DND-41 (cell line): ENCODE data around the gene MFAP4.

ENCODE experiments used
- ATAC-seq: fragments of 200-7000 bp; cut with Tn5 transposase; 3 replicates; pipeline ENCODE4 v1.9.1; 2021; ENCODE audit warnings: low read depth; ENCODE audit not compliant: insufficient read depth
- DNase-seq: peaks from one replicate; pipeline ENCODE4 v3.0.0-alpha.2; 2020
- H2AFZ ChIP-seq: 2 replicates; pipeline ENCODE4 v1.6.0; 2012; ENCODE audit warnings: low read depth, low read length
- H3K27ac ChIP-seq: 2 replicates; pipeline ENCODE4 v1.5.1; 2012; ENCODE audit warnings: low read length, inconsistent platforms
- H3K27me3 ChIP-seq: fragments of 200-600 bp; sonication (generic); 2 replicates; pipeline ENCODE4 v1.6.0; 2012; ENCODE audit warnings: low read length, mild to moderate bottlenecking, inconsistent platforms; ENCODE audit not compliant: insufficient read depth, poor library complexity
- H3K36me3 ChIP-seq: 2 replicates; pipeline ENCODE4 v1.5.1; 2012; ENCODE audit warnings: low read length, inconsistent platforms; ENCODE audit not compliant: insufficient read depth
- H3K4me1 ChIP-seq: 2 replicates; pipeline ENCODE4 v1.5.1; 2012; ENCODE audit warnings: mild to moderate bottlenecking, low read length; ENCODE audit not compliant: insufficient read depth
- H3K4me2 ChIP-seq: 2 replicates; pipeline ENCODE4 v1.6.0; 2012; ENCODE audit warnings: mild to moderate bottlenecking, moderate library complexity, low read length, inconsistent platforms; ENCODE audit not compliant: insufficient read depth
- H3K4me3 ChIP-seq, 2 experiments: fragments of 200-600 bp in 1 of 2; shearing (Covaris generic) in 1 of 2; 2 replicates each; pipeline ENCODE4 v1.5.1; 2012 to 2016; ENCODE audit warnings: inconsistent platforms in 2 of 2, low read length in 2 of 2, mild to moderate bottlenecking in 2 of 2, low read depth in 1 of 2, moderate library complexity in 1 of 2
- H3K79me2 ChIP-seq: 2 replicates; pipeline ENCODE4 v1.6.0; 2012; ENCODE audit warnings: low read length, inconsistent platforms; ENCODE audit not compliant: insufficient read depth
- H3K9ac ChIP-seq: 2 replicates; pipeline ENCODE4 v1.6.0; 2012; ENCODE audit warnings: low read depth, mild to moderate bottlenecking, inconsistent platforms, low read length, moderate library complexity
- H3K9me3 ChIP-seq: 2 replicates; pipeline ENCODE4 v1.5.1; 2012; ENCODE audit warnings: low read length, moderate library complexity, mild to moderate bottlenecking, inconsistent platforms; ENCODE audit not compliant: insufficient read depth, severe bottlenecking
- H4K20me1 ChIP-seq: 2 replicates; pipeline ENCODE4 v1.6.0; 2012; ENCODE audit warnings: low read length; ENCODE audit not compliant: insufficient read depth
- EZH2 ChIP-seq: IDR thresholded peaks from 3 replicates; pipeline ENCODE4 v1.6.1; 2012; ENCODE audit warnings: borderline replicate concordance, low read depth, mild to moderate bottlenecking, moderate library complexity, low read length, inconsistent platforms; ENCODE audit not compliant: severe bottlenecking
- TF ChIP-seq, protein P1 (sequence below): IDR thresholded peaks from 2 replicates; pipeline ENCODE4 v1.5.1; 2012; ENCODE audit warnings: borderline replicate concordance, low read length, moderate library complexity, mild to moderate bottlenecking; ENCODE audit not compliant: poor library complexity, severe bottlenecking; ENCODE audit errors: extremely low read depth

The MFAP4 gene

DNA sequence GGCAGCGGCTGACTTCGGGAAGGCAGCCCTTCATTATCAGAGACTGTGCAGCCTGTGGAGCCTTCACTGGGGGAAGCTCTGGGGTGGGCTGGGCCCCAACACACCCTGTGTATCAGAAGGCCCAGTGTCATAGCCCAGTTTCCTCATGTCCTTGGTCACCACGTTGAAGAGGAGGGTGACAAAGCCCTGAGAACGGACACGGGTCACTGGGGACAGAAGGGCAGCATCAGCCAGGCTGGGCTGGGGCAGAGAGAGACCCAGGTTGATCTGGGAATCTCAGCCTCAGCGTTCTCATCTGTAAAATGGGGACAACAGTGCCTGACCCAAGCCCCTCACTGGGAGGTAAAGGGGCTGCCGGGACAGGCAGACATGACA lies 43.7 kb downstream of the MFAP4 start:
- no peak overlapping the region for H3K4me3 ChIP-seq
- no peak overlapping the region for H2AFZ ChIP-seq
- no peaks in the 10 kb centered on the region for H3K9me3 ChIP-seq
- no peaks in the 10 kb centered on the region for H3K4me1 ChIP-seq
- H3K79me2 ChIP-seq: no peaks in the 10 kb centered on the region
- ATAC-seq (no peak), DNase-seq (no peak)
- H3K9ac ChIP-seq: no peak overlapping the region
- H4K20me1 ChIP-seq: peaks cover 37% of the 10 kb centered on the region
- H3K36me3 ChIP-seq: no peaks in the 10 kb centered on the region
- H3K27ac ChIP-seq: no peak overlapping the region
- H3K4me2 ChIP-seq: no peak overlapping the region
- TF ChIP-seq, protein P1, sequence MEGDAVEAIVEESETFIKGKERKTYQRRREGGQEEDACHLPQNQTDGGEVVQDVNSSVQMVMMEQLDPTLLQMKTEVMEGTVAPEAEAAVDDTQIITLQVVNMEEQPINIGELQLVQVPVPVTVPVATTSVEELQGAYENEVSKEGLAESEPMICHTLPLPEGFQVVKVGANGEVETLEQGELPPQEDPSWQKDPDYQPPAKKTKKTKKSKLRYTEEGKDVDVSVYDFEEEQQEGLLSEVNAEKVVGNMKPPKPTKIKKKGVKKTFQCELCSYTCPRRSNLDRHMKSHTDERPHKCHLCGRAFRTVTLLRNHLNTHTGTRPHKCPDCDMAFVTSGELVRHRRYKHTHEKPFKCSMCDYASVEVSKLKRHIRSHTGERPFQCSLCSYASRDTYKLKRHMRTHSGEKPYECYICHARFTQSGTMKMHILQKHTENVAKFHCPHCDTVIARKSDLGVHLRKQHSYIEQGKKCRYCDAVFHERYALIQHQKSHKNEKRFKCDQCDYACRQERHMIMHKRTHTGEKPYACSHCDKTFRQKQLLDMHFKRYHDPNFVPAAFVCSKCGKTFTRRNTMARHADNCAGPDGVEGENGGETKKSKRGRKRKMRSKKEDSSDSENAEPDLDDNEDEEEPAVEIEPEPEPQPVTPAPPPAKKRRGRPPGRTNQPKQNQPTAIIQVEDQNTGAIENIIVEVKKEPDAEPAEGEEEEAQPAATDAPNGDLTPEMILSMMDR: no peak
- no peak for TF ChIP-seq EZH2
- H3K27me3 ChIP-seq: no peaks in the 10 kb centered on the region

DNA sequence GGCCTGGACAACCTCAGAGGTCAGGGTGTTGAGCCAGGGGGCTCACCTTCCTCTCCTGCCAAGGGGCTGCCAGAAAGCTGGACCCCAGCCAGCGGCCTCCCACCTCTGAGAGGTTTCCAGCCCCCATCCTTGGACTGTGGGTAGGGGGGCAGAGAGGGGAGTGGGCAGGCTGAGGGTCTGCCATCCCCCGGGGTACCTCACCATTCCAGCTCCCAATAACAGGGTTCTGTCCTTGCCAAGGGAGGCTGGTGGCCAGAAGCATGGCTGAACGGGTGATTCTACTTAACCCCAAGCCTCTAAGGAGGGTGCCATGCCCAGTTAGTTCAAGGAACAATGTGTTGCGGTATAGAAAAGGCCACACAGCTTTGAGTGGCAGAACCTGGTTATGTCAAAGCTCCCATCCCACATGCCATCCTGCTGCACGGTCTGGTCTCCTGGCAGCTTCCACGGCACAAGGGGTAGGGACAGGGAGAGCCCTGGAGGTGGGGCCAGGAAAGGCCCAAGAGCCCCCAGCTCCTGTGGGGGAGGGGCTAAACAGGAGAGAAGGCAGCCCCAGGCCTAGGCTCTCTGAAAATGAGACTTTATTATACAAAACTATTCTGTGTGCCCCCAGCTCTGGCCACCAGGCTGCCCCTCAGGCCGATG lies 44.3 kb downstream of the MFAP4 start:
- Histone ChIP-seq H2AFZ (no peak overlapping the region), H3K9ac (no peak overlapping the region), H3K4me1 (no peaks in the 10 kb centered on the region), H3K9me3 (no peaks in the 10 kb centered on the region), H4K20me1 (peaks cover 40% of the 10 kb centered on the region), H3K4me2 (no peak overlapping the region), H3K36me3 (no peaks in the 10 kb centered on the region), H3K79me2 (no peaks in the 10 kb centered on the region), H3K27me3 (no peaks in the 10 kb centered on the region), H3K4me3 (no peak overlapping the region), H3K27ac (no peak overlapping the region)
- DNase-seq (no peak), ATAC-seq (no peak)
- no peak for TF ChIP-seq EZH2
- TF ChIP-seq, protein P1: no peak

DNA sequence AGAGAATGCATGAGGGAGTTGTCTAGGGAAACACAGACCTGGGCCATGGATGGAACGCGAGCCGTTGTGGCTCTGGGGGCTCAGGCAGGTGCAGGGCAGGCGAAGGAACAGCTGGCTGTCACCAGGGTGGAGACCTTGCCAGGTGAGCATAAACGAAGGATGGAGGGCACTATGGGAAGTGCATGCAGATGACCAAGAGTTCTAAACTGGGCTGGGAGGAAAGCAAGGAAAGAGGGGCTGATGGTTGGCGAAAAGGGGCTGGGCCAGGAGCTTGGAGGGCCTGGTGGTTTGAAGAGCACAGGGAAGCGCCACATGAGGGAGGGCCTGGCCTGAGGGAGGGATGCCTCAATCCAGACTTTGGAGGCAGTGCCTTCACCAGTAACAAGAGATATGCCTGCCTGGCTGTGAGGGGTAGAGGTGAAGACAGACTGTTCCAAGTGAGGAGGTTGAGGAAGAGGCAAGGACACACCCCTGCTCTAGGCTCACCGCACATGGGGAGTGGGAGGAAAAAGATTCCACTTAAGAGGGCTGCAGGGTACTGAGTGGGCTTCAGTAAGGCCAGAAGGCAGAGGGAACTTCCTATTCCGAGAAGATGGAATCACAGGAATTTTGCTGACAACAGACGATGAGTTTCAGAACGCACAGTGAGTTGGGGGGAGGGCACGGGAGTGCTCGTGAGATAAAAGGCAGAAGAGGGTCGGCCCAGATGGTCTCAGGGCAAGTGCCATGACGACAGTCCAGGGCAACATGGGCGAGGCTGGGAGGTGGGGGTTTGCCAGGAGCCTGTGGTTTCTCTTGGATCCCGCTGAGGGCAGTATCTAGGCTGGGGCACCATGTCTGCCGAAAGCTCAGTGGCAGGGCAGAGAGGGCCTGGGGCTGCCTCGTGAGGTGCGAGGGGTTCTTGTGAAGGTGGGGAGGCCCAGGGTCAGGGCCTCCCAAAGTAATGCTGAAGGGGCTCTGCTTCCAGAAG lies 45.1 kb downstream of the MFAP4 start:
- TF ChIP-seq, protein P1: no peak
- no peak for TF ChIP-seq EZH2
- peaks cover 42% of the 10 kb centered on the region for H4K20me1 ChIP-seq
- peaks cover 6% of the 10 kb centered on the region for H3K27me3 ChIP-seq
- no peak overlapping the region for H3K4me3 ChIP-seq
- DNase-seq (no peak), ATAC-seq (0 out of 3 replicates have a peak, but pooled peaks have one; percentile 7)
- no peak overlapping the region for H3K27ac ChIP-seq
- H2AFZ ChIP-seq: no peak overlapping the region
- H3K4me1 ChIP-seq: no peaks in the 10 kb centered on the region
- H3K9me3 ChIP-seq: no peaks in the 10 kb centered on the region
- H3K4me2 ChIP-seq: no peak overlapping the region
- no peaks in the 10 kb centered on the region for H3K36me3 ChIP-seq
- no peak overlapping the region for H3K9ac ChIP-seq
- no peaks in the 10 kb centered on the region for H3K79me2 ChIP-seq
